IMR-90 (cell line): Measurements from ENCODE around the gene LRRC34.

Experiments used
- CTCF ChIP-seq: conservative IDR thresholded peaks from 2 replicates; pipeline ENCODE4 v1.5.1; 2012; ENCODE audit warnings: mild to moderate bottlenecking, low read depth, low read length, improper control_type of control experiment
- FOS ChIP-seq: fragments of 150-350 bp; IDR thresholded peaks from 2 replicates; pipeline ENCODE4 v1.6.1; 2016; ENCODE audit warnings: low read depth, low read length
- MXI1 ChIP-seq: IDR thresholded peaks from 2 replicates; pipeline ENCODE4 v1.6.1; 2012; ENCODE audit warnings: low read depth, mild to moderate bottlenecking, low read length, moderate library complexity, borderline replicate concordance
- NFE2L2 ChIP-seq: fragments of 150-350 bp; IDR thresholded peaks from 2 replicates; pipeline ENCODE4 v1.6.1; 2016; ENCODE audit warnings: low read depth, mild to moderate bottlenecking, low read length
- RFX5 ChIP-seq: IDR thresholded peaks from 2 replicates; pipeline ENCODE4 v1.8.0; 2012; ENCODE audit warnings: low read depth, mild to moderate bottlenecking, low read length, moderate library complexity
- USF2 ChIP-seq: fragments of 150-350 bp; IDR thresholded peaks from 2 replicates; pipeline ENCODE4 v1.6.1; 2017; ENCODE audit warnings: mild to moderate bottlenecking, antibody characterized with exemption, low read length, low read depth

GRCh38 chr3:169842960-169843359, 30.3 kb upstream of the LRRC34 start:
- TF ChIP-seq USF2 (no peak), CTCF (no peak), NFE2L2 (no peak), FOS (no peak), MXI1 (no peak), RFX5 (no peak)
